Keratinocyte (primary cell): ENCODE results near the gene INPP5A.

Experiments
- CTCF ChIP-seq, 3 experiments: IDR thresholded peaks in 1 of 3; conservative IDR thresholded peaks in 1 of 3; optimal IDR thresholded peaks in 1 of 3; 2 replicates in 2 of 3; 3 replicates in 1 of 3; pipeline versions ENCODE3 to v1.5.1; 2011; ENCODE audit warnings: low read length in 3 of 3, mild to moderate bottlenecking in 3 of 3, moderate library complexity in 2 of 3, control low read depth in 1 of 3, inconsistent platforms in 1 of 3; ENCODE audit not compliant: insufficient read depth in 2 of 3; ENCODE audit errors: extremely low read depth in 1 of 3
- EZH2 ChIP-seq: IDR thresholded peaks from one replicate; pipeline ENCODE4 v1.6.1; 2012; ENCODE audit warnings: inconsistent platforms, mild to moderate bottlenecking, low read length, moderate library complexity

- TF ChIP-seq CTCF (optimal IDR thresholded peaks at IDR 0.05 in 1 of 3, IDR thresholded peaks at IDR 0.05 in 1 of 3, conservative IDR thresholded peaks at IDR 0.05 in 1 of 3; ENCODE audit: extremely low read depth in 1 of 3, insufficient read depth in 2 of 3, low read length in 3 of 3) (no peak), EZH2 (no peak)
These were observed 13.7 kb downstream of the INPP5A start for GRCh38 chr10:132551093-132551807.
